22Rv1 (cell line): ENCODE data around the gene XYLT2.
A peak's percentile ranks its signal among the peaks of the same experiment; 100 is the strongest.

ENCODE experiments used
- H3K27ac ChIP-seq: fragments of 450-650 bp; 2 replicates; pipeline ENCODE4 v1.5.1; 2017
- CTCF ChIP-seq: fragments of 450-650 bp; IDR thresholded peaks from 2 replicates; pipeline ENCODE4 v1.5.1; 2017; ENCODE audit warnings: mild to moderate bottlenecking
- ZFX ChIP-seq: fragments of 450-650 bp; IDR thresholded peaks from 2 replicates; pipeline ENCODE4 v1.6.1; 2017; ENCODE audit warnings: antibody characterized with exemption, borderline replicate concordance

Gene XYLT2

GRCh38 chr17:50388728-50389127 is 42.8 kb downstream of the XYLT2 start:
- no peak for TF ChIP-seq ZFX
- TF ChIP-seq CTCF, result no peak
- H3K27ac ChIP-seq, result no peak overlapping the region

DNA sequence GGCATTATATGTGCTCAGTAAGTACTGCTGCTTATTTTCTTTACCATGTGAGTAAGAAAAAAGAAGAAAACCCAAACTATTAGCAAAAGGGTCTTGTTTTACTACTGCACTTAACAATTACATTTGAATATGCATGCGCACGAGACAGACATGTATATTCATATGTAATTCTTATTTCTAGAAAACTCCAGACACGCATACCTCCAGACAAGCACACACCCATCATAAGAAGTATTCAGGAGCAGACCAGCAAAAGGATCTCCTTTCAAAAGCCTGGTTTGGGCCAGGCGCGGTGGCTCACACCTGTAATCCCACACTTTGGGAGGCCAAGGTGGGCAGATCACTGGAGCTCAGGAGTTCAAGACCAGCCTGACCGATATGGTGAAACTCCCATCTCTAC is 43.6 kb downstream of the XYLT2 start:
- H3K27ac ChIP-seq, result no peak overlapping the region
- TF ChIP-seq CTCF (no peak), ZFX (no peak)

DNA sequence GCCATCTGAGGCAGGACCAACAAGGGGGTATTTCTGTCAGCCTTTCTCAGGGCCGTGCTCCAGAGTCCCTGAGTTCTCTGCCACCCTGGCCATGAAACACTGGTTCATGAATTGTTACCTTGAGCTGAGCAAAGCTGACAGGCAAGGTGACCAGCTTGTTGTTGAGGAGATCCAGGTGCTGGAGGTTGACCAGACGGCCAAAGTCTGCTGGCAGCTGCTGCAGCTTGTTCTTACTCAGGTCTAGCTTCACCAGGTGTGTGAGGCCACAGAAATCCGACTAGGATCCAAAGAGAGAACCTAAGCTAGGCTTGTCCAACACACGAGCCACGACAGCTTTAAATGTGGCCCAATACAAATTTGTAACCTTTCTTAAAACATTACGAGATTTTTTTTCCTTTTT is 46.7 kb downstream of the XYLT2 start:
- no peak for TF ChIP-seq ZFX
- no peak for TF ChIP-seq CTCF
- H3K27ac ChIP-seq, result no peak overlapping the region

DNA sequence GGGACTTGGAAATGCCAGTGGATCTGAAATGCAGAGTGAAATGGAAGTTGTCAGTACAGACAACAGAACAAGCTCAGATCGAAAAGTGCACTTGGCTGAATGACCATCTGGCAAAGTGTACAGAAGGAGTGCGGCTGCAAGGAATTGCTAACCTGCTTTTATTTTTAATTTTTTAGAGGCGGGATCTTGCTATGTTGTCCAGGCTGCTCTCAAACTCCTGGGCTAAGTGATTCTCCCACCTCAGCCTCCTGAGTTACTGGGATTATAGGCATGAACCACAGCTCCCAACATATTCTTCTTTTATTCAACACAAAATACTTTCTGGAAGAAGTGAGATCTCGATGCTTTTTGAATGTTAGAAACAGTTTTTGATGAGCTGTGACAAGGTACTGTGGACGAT is 47.8 kb downstream of the XYLT2 start:
- TF ChIP-seq ZFX, result no peak
- no peak for TF ChIP-seq CTCF
- H3K27ac ChIP-seq, result no peak overlapping the region

DNA sequence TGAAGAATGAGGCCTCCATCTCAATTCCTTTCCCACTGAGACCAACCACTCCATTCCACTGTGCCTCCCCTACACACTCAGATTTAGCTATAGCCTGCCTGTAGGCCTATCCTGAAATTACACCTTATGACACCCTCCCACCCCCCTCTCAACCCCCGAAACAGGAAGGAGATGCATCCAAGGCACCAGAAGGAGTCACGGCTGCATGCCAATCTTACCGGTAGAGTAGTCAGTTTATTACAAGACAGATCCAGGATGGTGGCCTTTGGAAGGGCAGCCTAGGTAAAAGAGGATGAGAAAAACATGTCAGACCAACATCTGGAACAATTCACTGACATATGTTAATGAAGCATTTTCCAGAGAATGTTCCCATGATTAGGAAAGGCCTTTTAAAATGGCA is 48.8 kb downstream of the XYLT2 start:
- no peak for TF ChIP-seq CTCF
- no peak for TF ChIP-seq ZFX
- no peak overlapping the region for H3K27ac ChIP-seq

DNA sequence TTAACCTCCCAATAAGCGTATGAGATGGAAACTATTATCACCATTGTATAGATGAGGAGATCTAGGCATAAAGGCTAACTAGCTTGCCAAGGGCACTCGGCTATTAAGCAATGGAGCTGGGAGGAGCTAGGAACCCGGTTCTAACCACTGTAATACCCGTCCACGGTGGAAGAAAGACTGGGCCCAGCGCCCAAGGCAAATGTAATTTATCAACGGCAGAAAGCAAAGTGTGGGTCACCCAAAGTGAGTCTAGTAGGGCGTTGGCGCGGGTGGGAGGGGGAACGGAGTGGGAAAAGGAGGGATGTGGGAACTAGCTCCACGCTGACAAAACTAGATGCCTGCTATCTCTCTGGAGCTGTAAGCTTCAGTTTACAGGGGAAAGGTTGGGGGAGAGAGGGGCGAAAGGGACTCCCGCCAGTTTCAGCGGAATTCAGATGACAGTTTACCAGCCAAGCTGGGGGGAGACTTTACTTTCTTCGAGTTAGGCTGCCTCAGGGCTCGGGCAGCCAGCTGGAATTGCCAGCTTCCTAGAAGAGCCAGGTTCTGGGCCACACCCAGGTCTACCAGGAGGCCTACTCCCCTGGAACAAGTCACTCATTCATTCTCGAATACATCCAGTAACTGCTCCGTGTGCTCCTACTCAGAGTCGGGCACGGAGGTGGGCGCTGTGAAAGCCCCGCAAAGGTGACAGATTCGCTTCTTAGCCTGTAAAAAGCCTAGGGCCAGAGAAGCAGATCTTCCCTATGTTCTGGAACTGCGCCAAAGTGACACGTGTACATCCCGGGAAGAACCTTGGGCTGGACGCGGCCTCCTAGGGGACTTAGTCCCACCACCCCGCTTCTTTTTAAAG is 50.6 kb downstream of the XYLT2 start:
- peak overlapping the region; percentile 79 for H3K27ac ChIP-seq
- no peak for TF ChIP-seq CTCF
- TF ChIP-seq ZFX, result no peak

- H3K27ac ChIP-seq, result peak within 1 kb of the TSS; percentile 79
- peak; percentile 96 for TF ChIP-seq CTCF
- TF ChIP-seq ZFX, result no peak
These were observed 51.4 kb downstream of the XYLT2 start, which contains the start of gene LRRC59 for GRCh38 chr17:50397111-50397918. Gene LRRC59, minus strand, starts transcription at chr17:50397523. Its CDS starts 206 bp downstream, at chr17:50397317.
